Measurements from ENCODE around the gene NTM. TPM values are rescaled to one million over a fixed set of nuclear protein-coding genes. Genes with fewer than 3 reads are reported as not detected.

NTM gene
- polyA plus RNA-seq, 1 donor from 2014 or later: 39.4 TPM

DNA sequence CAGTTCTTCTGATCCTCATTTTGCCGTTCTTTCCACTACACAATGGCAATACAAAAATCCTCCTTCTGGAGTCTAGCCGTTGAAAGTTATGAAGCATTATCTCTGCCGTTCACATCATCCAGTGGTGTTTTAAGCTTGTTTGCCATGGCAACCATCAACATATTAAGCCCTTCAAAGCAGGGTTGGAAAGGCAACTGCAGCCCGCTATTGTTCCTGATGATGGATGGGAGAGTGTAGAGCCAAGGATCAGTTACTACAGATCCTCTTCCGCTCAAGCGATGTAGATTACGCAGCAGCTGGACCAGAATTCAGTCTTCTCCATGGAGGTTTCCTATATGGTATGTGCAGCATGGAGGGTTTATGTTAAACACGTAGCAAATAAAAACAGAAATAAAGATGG lies 352.7 kb downstream of the NTM start:
- Histone ChIP-seq H3K36me3 (ENCODE audit: insufficient read depth, low read length) (no peaks in the 10 kb centered on the region), H3K9ac (ENCODE audit: low read length) (peak overlapping the region; percentile 18), H2AFZ (ENCODE audit: low read depth, low read length) (peak overlapping the region; percentile 28), H3K79me2 (replicated peaks; ENCODE audit: insufficient read depth, low read length) (no peaks in the 10 kb centered on the region), H3K27ac (ENCODE audit: low read length) (peak overlapping the region; percentile 77), H3F3A (ENCODE audit: insufficient read depth, low read length, poor library complexity, severe bottlenecking) (no peaks in the 10 kb centered on the region), H3K9me2 (ENCODE audit: insufficient read depth, low read length) (no peaks in the 10 kb centered on the region), H3K4me3 (ENCODE audit: low read length) (peak overlapping the region; percentile 26), H4K20me1 (ENCODE audit: insufficient read depth) (no peaks in the 10 kb centered on the region), H3K9me3 (ENCODE audit: low read length) (no peaks in the 10 kb centered on the region), H3K4me2 (ENCODE audit: low read length) (peak overlapping the region; percentile 54), H3K27me3 (ENCODE audit: insufficient read depth, low read depth, low read length) (no peaks in the 10 kb centered on the region)
- no peak for TF ChIP-seq EZH2 (IDR thresholded peaks at IDR 0.05; ENCODE audit: borderline replicate concordance, insufficient read depth, low read length, poor library complexity, severe bottlenecking)
- TF ChIP-seq SMC3 (conservative IDR thresholded peaks at IDR 0.05; ENCODE audit: poor library complexity): no peak
- TF ChIP-seq, protein P1, sequence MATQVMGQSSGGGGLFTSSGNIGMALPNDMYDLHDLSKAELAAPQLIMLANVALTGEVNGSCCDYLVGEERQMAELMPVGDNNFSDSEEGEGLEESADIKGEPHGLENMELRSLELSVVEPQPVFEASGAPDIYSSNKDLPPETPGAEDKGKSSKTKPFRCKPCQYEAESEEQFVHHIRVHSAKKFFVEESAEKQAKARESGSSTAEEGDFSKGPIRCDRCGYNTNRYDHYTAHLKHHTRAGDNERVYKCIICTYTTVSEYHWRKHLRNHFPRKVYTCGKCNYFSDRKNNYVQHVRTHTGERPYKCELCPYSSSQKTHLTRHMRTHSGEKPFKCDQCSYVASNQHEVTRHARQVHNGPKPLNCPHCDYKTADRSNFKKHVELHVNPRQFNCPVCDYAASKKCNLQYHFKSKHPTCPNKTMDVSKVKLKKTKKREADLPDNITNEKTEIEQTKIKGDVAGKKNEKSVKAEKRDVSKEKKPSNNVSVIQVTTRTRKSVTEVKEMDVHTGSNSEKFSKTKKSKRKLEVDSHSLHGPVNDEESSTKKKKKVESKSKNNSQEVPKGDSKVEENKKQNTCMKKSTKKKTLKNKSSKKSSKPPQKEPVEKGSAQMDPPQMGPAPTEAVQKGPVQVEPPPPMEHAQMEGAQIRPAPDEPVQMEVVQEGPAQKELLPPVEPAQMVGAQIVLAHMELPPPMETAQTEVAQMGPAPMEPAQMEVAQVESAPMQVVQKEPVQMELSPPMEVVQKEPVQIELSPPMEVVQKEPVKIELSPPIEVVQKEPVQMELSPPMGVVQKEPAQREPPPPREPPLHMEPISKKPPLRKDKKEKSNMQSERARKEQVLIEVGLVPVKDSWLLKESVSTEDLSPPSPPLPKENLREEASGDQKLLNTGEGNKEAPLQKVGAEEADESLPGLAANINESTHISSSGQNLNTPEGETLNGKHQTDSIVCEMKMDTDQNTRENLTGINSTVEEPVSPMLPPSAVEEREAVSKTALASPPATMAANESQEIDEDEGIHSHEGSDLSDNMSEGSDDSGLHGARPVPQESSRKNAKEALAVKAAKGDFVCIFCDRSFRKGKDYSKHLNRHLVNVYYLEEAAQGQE (IDR thresholded peaks at IDR 0.05; ENCODE audit: borderline replicate concordance): peak; percentile 60
- TF ChIP-seq POLR2AphosphoS5 (IDR thresholded peaks at IDR 0.05): peak; percentile 69
- TF ChIP-seq EP300 (conservative IDR thresholded peaks at IDR 0.05; ENCODE audit: poor library complexity, severe bottlenecking): peak; percentile 84
- peak; percentile 35 for TF ChIP-seq RAD21 (conservative IDR thresholded peaks at IDR 0.05)

DNA sequence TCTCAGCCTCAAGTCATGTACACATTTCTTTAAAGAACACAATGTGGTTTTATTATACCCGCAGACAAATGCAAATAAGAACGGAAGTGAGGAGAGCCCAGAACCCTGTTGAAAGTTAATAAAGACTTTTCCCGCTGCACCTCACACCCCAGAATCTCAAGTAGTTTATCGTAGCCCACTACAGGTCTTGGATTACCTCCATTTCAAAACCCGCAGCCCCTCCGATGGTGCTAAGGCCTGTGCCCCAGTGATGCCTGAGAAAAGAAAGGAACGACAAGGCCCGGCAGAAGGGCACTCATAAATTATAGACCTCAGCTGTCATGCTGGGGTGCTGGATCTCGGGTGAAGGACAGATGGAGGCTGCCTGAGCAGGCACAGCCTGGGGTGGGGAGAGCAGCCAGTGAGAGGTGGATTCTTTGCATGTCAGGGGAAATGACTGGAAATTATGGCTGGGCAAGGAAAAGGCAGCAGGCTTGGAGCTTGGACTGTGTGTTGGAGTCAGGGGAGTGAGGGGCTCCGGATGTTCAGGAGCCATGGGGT lies 354.1 kb downstream of the NTM start:
- Histone ChIP-seq H3F3A (ENCODE audit: insufficient read depth, low read length, poor library complexity, severe bottlenecking) (no peaks in the 10 kb centered on the region), H3K27ac (ENCODE audit: low read length) (peak overlapping the region; percentile 77), H3K9me2 (ENCODE audit: insufficient read depth, low read length) (no peaks in the 10 kb centered on the region), H3K27me3 (ENCODE audit: insufficient read depth, low read depth, low read length) (no peaks in the 10 kb centered on the region), H3K36me3 (ENCODE audit: insufficient read depth, low read length) (no peaks in the 10 kb centered on the region), H4K20me1 (ENCODE audit: insufficient read depth) (no peaks in the 10 kb centered on the region), H3K4me3 (ENCODE audit: low read length) (no peak overlapping the region), H3K9me3 (ENCODE audit: low read length) (no peaks in the 10 kb centered on the region), H3K4me2 (ENCODE audit: low read length) (no peak overlapping the region), H3K9ac (ENCODE audit: low read length) (no peak overlapping the region), H2AFZ (ENCODE audit: low read depth, low read length) (no peak overlapping the region), H3K79me2 (replicated peaks; ENCODE audit: insufficient read depth, low read length) (no peaks in the 10 kb centered on the region)
- TF ChIP-seq EZH2 (IDR thresholded peaks at IDR 0.05; ENCODE audit: borderline replicate concordance, insufficient read depth, low read length, poor library complexity, severe bottlenecking) (no peak), TAF1 (IDR thresholded peaks at IDR 0.05; ENCODE audit: low read depth) (no peak), CTCF (IDR thresholded peaks at IDR 0.05; ENCODE audit: poor library complexity, severe bottlenecking) (no peak), SMC3 (conservative IDR thresholded peaks at IDR 0.05; ENCODE audit: poor library complexity) (no peak), RAD21 (conservative IDR thresholded peaks at IDR 0.05) (no peak)

DNA sequence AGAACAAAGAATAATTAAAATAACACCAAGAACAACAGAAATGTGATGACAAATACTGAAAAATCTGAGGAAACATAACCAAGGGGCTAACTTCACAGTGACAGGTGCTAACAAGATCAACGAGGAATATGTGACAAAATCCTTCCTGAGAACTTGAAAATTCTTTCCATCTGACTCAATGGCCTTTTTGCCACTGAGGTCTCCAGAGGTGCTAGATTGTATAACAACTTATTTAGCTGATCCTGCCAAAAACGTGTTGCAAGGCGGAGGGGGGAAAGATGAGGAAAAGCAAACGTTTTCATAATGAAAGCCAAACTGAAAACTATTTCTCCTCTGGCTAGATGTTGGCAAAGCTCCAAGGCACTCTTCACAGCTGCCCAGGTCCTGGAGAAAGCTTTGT lies 364.5 kb downstream of the NTM start:
- Histone ChIP-seq H3K9me2 (ENCODE audit: insufficient read depth, low read length) (no peaks in the 10 kb centered on the region), H3K9ac (ENCODE audit: low read length) (no peak overlapping the region), H3F3A (ENCODE audit: insufficient read depth, low read length, poor library complexity, severe bottlenecking) (no peaks in the 10 kb centered on the region)

More for the DNA sequence above, 364.5 kb downstream of the NTM start:
- H2AFZ ChIP-seq (ENCODE audit: low read depth, low read length): no peak overlapping the region
- no peaks in the 10 kb centered on the region for H3K79me2 ChIP-seq (replicated peaks; ENCODE audit: insufficient read depth, low read length)
- H3K27me3 ChIP-seq (ENCODE audit: insufficient read depth, low read depth, low read length): no peaks in the 10 kb centered on the region
- no peaks in the 10 kb centered on the region for H3K9me3 ChIP-seq (ENCODE audit: low read length)
- TF ChIP-seq RAD21 (conservative IDR thresholded peaks at IDR 0.05): no peak
- TF ChIP-seq TAF1 (IDR thresholded peaks at IDR 0.05; ENCODE audit: low read depth): no peak
- TF ChIP-seq EP300 (conservative IDR thresholded peaks at IDR 0.05; ENCODE audit: poor library complexity, severe bottlenecking): no peak
- no peak for TF ChIP-seq MXI1 (conservative IDR thresholded peaks at IDR 0.05; ENCODE audit: poor library complexity, severe bottlenecking)
- no peak for TF ChIP-seq POLR2AphosphoS5 (IDR thresholded peaks at IDR 0.05)
- TF ChIP-seq EZH2 (IDR thresholded peaks at IDR 0.05; ENCODE audit: borderline replicate concordance, insufficient read depth, low read length, poor library complexity, severe bottlenecking): no peak
- TF ChIP-seq CTCF (IDR thresholded peaks at IDR 0.05; ENCODE audit: poor library complexity, severe bottlenecking): no peak
- TF ChIP-seq, protein P1 (IDR thresholded peaks at IDR 0.05; ENCODE audit: borderline replicate concordance): no peak
- no peak for TF ChIP-seq SMC3 (conservative IDR thresholded peaks at IDR 0.05; ENCODE audit: poor library complexity)
- no peak overlapping the region for H3K4me2 ChIP-seq (ENCODE audit: low read length)
- H3K27ac ChIP-seq (ENCODE audit: low read length): no peak overlapping the region
- no peaks in the 10 kb centered on the region for H3K36me3 ChIP-seq (ENCODE audit: insufficient read depth, low read length)
- H4K20me1 ChIP-seq (ENCODE audit: insufficient read depth): no peaks in the 10 kb centered on the region
- H3K4me3 ChIP-seq (ENCODE audit: low read length): no peak overlapping the region

Data from neural cell (in vitro differentiated cells).